Measurements from ENCODE around the gene SCOC. TPM values are rescaled to one million over a fixed set of nuclear protein-coding genes. Genes with fewer than 3 reads are reported as not detected.

The SCOC gene
- 55.8 TPM for total RNA-seq (ENCODE audit: unreplicated experiment)
- long read RNA-seq, transcript SCOC-207 (3 exons, 1,838 nt): minor isoform, 13 of 109 reads
- long read RNA-seq, transcript SCOC-211 (4 exons, 1,959 nt): major isoform, 88 of 109 reads
- long read RNA-seq, partial matches to known transcripts: 4 of 109 reads
- long read RNA-seq, other reads (novel, unspliced or antisense): 4 of 109 reads

- TF ChIP-seq, protein P1, sequence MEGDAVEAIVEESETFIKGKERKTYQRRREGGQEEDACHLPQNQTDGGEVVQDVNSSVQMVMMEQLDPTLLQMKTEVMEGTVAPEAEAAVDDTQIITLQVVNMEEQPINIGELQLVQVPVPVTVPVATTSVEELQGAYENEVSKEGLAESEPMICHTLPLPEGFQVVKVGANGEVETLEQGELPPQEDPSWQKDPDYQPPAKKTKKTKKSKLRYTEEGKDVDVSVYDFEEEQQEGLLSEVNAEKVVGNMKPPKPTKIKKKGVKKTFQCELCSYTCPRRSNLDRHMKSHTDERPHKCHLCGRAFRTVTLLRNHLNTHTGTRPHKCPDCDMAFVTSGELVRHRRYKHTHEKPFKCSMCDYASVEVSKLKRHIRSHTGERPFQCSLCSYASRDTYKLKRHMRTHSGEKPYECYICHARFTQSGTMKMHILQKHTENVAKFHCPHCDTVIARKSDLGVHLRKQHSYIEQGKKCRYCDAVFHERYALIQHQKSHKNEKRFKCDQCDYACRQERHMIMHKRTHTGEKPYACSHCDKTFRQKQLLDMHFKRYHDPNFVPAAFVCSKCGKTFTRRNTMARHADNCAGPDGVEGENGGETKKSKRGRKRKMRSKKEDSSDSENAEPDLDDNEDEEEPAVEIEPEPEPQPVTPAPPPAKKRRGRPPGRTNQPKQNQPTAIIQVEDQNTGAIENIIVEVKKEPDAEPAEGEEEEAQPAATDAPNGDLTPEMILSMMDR (IDR thresholded peaks at IDR 0.05; ENCODE audit: partially characterized antibody, unreplicated experiment): no peak
- DNase-seq: peak; percentile 98
- Mint-ChIP-seq H3K4me3 (ENCODE audit: unreplicated experiment) (peak within 1 kb of the TSS; percentile 96), H3K27me3 (ENCODE audit: unreplicated experiment) (no peaks in the 10 kb centered on the region), H3K36me3 (ENCODE audit: unreplicated experiment) (no peaks in the 10 kb centered on the region), H3K9me3 (ENCODE audit: unreplicated experiment) (peaks cover 4% of the 10 kb centered on the region), H3K4me1 (ENCODE audit: low read depth, unreplicated experiment) (peaks cover 8% of the 10 kb centered on the region), H3K27ac (ENCODE audit: unreplicated experiment) (peak within 1 kb of the TSS; percentile 92)
These were observed at the start of gene SCOC for GRCh38 chr4:140373328-140374129. Gene SCOC, plus strand, starts transcription at chr4:140373646. Its CDS starts 5,525 bp downstream, at chr4:140379171.

GRCh38 chr4:140326395-140326993, 47.0 kb upstream of the SCOC start:
- Mint-ChIP-seq H3K27me3 (ENCODE audit: unreplicated experiment) (no peaks in the 10 kb centered on the region), H3K36me3 (ENCODE audit: unreplicated experiment) (peaks cover 1% of the 10 kb centered on the region), H3K4me1 (ENCODE audit: low read depth, unreplicated experiment) (peaks cover 14% of the 10 kb centered on the region), H3K9me3 (ENCODE audit: unreplicated experiment) (peaks cover 5% of the 10 kb centered on the region), H3K27ac (ENCODE audit: unreplicated experiment) (no peak overlapping the region), H3K4me3 (ENCODE audit: unreplicated experiment) (no peak overlapping the region)
- TF ChIP-seq, protein P1 (IDR thresholded peaks at IDR 0.05; ENCODE audit: partially characterized antibody, unreplicated experiment): peak; percentile 63
- no peak for DNase-seq

GRCh38 chr4:140330311-140330900, 43.0 kb upstream of the SCOC start:
- Mint-ChIP-seq H3K27me3 (ENCODE audit: unreplicated experiment) (no peaks in the 10 kb centered on the region), H3K4me3 (ENCODE audit: unreplicated experiment) (no peak overlapping the region), H3K4me1 (ENCODE audit: low read depth, unreplicated experiment) (peaks cover 22% of the 10 kb centered on the region), H3K27ac (ENCODE audit: unreplicated experiment) (no peak overlapping the region), H3K9me3 (ENCODE audit: unreplicated experiment) (peaks cover 7% of the 10 kb centered on the region), H3K36me3 (ENCODE audit: unreplicated experiment) (no peaks in the 10 kb centered on the region)
- no peak for DNase-seq
- TF ChIP-seq, protein P1 (IDR thresholded peaks at IDR 0.05; ENCODE audit: partially characterized antibody, unreplicated experiment): peak; percentile 64

DNA sequence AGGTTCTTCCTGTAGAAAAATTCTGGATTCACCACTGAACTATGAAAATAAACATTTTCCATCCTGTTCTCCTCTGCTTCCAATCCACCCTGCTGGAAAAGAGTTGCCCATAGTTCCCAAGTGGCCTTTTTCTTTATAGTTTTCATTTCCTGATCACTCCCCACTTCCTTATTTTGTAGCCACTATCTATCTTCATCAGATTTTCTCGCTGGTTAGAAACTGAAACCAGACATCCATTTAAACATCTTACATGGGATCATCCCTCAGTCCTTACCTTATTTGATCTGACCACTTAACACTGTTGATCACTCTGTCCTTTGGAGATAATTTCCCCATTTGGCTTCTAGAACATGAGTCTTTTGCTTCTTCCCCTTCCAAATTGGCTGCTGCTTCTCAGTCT, 42.2 kb upstream of the SCOC start:
- Mint-ChIP-seq H3K4me1 (ENCODE audit: low read depth, unreplicated experiment) (peaks cover 18% of the 10 kb centered on the region), H3K27me3 (ENCODE audit: unreplicated experiment) (no peaks in the 10 kb centered on the region), H3K27ac (ENCODE audit: unreplicated experiment) (no peak overlapping the region), H3K9me3 (ENCODE audit: unreplicated experiment) (peaks cover 4% of the 10 kb centered on the region), H3K36me3 (ENCODE audit: unreplicated experiment) (no peaks in the 10 kb centered on the region), H3K4me3 (ENCODE audit: unreplicated experiment) (no peak overlapping the region)
- TF ChIP-seq, protein P1 (IDR thresholded peaks at IDR 0.05; ENCODE audit: partially characterized antibody, unreplicated experiment): no peak
- no peak for DNase-seq
